K562 (cell line): ENCODE data around the gene GATC. TPM values are rescaled to one million over a fixed set of nuclear protein-coding genes. Genes with fewer than 3 reads are reported as not detected.

Source experiments
- CBX1 ChIP-seq: sonication (generic); IDR thresholded peaks from 2 replicates; pipeline ENCODE4 v1.6.1; 2016; ENCODE audit warnings: antibody characterized with exemption, low read depth, mild to moderate bottlenecking
- CREBBP ChIP-seq: IDR thresholded peaks from one replicate; pipeline ENCODE4 v1.6.1; 2012; ENCODE audit warnings: low read depth, mild to moderate bottlenecking, control low read depth, inconsistent platforms, low read length
- FOXP4 ChIP-seq: sonication (generic); formaldehyde crosslinking; IDR thresholded peaks from 2 replicates; pipeline ENCODE4 v1.8.0; 2022; ENCODE audit warnings: mild to moderate bottlenecking, missing genetic modification reagents, borderline replicate concordance
- GTF3C2 ChIP-seq: IDR thresholded peaks from 3 replicates; pipeline ENCODE4 v1.6.1; 2011; ENCODE audit warnings: borderline replicate concordance, mild to moderate bottlenecking, moderate library complexity; ENCODE audit not compliant: insufficient read length; ENCODE audit errors: extremely low read depth
- HDAC2 ChIP-seq: fragments of 450-650 bp; IDR thresholded peaks from 2 replicates; pipeline ENCODE4 v1.6.1; 2016; ENCODE audit warnings: mild to moderate bottlenecking
- HMG20B ChIP-seq: fragments of 250-450 bp; sonication (Bioruptor Pico); IDR thresholded peaks from 2 replicates; pipeline ENCODE4 v1.5.0; 2021; ENCODE audit warnings: mild to moderate bottlenecking
- MECOM ChIP-seq: fragments of 250-450 bp; sonication (Bioruptor Pico); IDR thresholded peaks from 2 replicates; pipeline ENCODE4 v1.8.0; 2022; ENCODE audit warnings: inconsistent platforms
- MLLT1 ChIP-seq, 2 experiments: fragments of 450-650 bp; IDR thresholded peaks; 2 replicates each; pipeline ENCODE4 v1.6.1; 2016
- PML ChIP-seq: IDR thresholded peaks from 2 replicates; pipeline ENCODE4 v1.6.1; 2012; ENCODE audit warnings: low read length, inconsistent platforms
- PTBP1 ChIP-seq: fragments of 200-400 bp; formaldehyde crosslinking; IDR thresholded peaks from 2 replicates; pipeline ENCODE4 v1.6.1; 2017; ENCODE audit warnings: low read depth, low read length
- RUNX1 ChIP-seq: sonication (generic); IDR thresholded peaks from 2 replicates; pipeline ENCODE4 v1.6.1; 2016; ENCODE audit warnings: antibody characterized with exemption, low read depth
- SAFB ChIP-seq: fragments of 200-400 bp; formaldehyde crosslinking; IDR thresholded peaks from 2 replicates; pipeline ENCODE4 v1.6.1; 2017; ENCODE audit warnings: low read depth, low read length, borderline replicate concordance
- STAT6 ChIP-seq: sonication (generic); formaldehyde crosslinking; IDR thresholded peaks from 2 replicates; pipeline ENCODE4 v1.8.1; 2023; ENCODE audit warnings: mild to moderate bottlenecking, missing genetic modification reagents
- ZEB2 ChIP-seq: fragments of 450-650 bp; IDR thresholded peaks from 2 replicates; pipeline ENCODE4 v1.6.1; 2016
- ZNF644 ChIP-seq: fragments of 200-800 bp; sonication (Bioruptor generic); IDR thresholded peaks from 2 replicates; pipeline ENCODE4 v1.6.1; 2016; ENCODE audit warnings: low read depth, missing genetic modification characterization, missing compliant biosample characterization
- polyA plus RNA-seq, 8 experiments: library from polyadenylated mRNA; depleted of rRNA in 4 of 8; stranded (reverse) in 5 of 8; unstranded in 3 of 8; fragments of >200 nt; fragmentation: Nextera tagmentation in 2 of 8; fragmentation: Illumina TruSeq in 1 of 8; extraction: Ambion mirVana in 2 of 8; extraction: Trizol in 1 of 8; gene quantifications; 2 replicates each; pipeline versions ENCODE4 v1.2.1 to v1.2.3, GENCODE V29; 2011 to 2014; ENCODE audit warnings: inconsistent platforms in 1 of 8, missing spikeins in 1 of 8
- total RNA-seq, 7 experiments: library from RNA; depleted of rRNA in 6 of 7; stranded (reverse); fragments of >200 nt in 6 of 7; fragmentation: Illumina TruSeq in 2 of 7; extraction: Trizol in 2 of 7; gene quantifications; 2 replicates each; pipeline versions ENCODE4 v1.2.1 to v1.2.3, GENCODE V29; 2011 to 2021; ENCODE audit warnings: low replicate concordance in 1 of 7
- TF ChIP-seq, protein P1 (sequence below): sonication (generic); formaldehyde crosslinking; IDR thresholded peaks from 2 replicates; pipeline ENCODE4 v1.8.0; 2022; ENCODE audit warnings: missing genetic modification reagents, mild to moderate bottlenecking, moderate library complexity, borderline replicate concordance

The GATC gene
- total and polyA plus RNA-seq, 9 of the 15 experiments (the other 6 are each of a cell fraction or from before 2014, with no cell fraction given), result 5.8 to 52.6 (median 28.2) TPM

DNA sequence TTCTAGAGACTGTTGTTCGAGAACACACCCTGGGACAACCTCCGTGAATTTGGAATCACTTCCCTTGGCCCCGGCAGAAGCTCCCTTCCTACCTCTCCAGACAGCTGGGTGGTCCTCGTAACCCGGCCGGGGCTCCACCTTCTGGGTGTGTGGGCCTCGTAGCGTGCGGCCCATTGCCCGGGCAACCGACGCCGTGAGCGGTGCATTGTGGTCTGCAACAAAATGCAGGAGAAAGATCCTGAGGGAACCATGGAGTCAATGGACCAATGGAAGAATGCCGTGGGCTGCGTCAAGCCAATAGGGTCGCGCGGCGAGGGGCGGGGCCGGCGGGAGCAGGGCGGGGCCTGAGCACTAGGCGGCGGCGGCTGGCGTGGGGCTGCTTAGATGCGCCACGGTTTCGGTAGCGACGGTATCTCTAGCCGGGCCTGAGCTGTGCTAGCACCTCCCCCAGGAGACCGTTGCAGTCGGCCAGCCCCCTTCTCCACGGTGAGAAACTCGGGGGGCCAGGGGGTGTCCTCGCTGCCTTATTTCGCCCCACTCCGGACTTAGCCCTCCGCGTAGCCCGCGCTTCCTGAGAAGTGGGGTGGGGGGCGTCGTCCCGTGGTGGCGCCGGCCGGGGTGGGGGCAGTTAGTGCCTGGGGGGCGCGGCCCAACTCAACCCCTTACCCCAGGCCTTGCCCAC, 49.6 kb downstream of the GATC start, which contains the start of gene DYNLL1 (continued):
- no peak for TF ChIP-seq FOXP4 (CRISPR knock-in tag)
- TF ChIP-seq CREBBP, result peak; percentile 100
- TF ChIP-seq CBX1, result 0 out of 2 replicates have a peak, but pooled peaks have one; percentile 45
- 0 out of 2 replicates have a peak, but pooled peaks have one; percentile 31 for TF ChIP-seq SAFB
- TF ChIP-seq HMG20B (CRISPR knock-in tag), result no peak
- no peak for TF ChIP-seq ZEB2
- TF ChIP-seq PTBP1, result no peak
- TF ChIP-seq PML, result peak; percentile 65
- TF ChIP-seq, protein P1, sequence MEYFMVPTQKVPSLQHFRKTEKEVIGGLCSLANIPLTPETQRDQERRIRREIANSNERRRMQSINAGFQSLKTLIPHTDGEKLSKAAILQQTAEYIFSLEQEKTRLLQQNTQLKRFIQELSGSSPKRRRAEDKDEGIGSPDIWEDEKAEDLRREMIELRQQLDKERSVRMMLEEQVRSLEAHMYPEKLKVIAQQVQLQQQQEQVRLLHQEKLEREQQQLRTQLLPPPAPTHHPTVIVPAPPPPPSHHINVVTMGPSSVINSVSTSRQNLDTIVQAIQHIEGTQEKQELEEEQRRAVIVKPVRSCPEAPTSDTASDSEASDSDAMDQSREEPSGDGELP (CRISPR knock-in tag), result peak; percentile 92
- TF ChIP-seq GTF3C2, result no peak
- 0 out of 4 replicates have a peak, but pooled peaks of 1 of the 2 experiments have one; percentile 10 for TF ChIP-seq MLLT1 (IDR thresholded peaks at IDR 0.05)
- no peak for TF ChIP-seq RUNX1
- TF ChIP-seq ZNF644 (tag), result no peak
- 0 out of 2 replicates have a peak, but pooled peaks have one; percentile 72 for TF ChIP-seq HDAC2
- TF ChIP-seq STAT6 (CRISPR knock-in tag), result 0 out of 2 replicates have a peak, but pooled peaks have one; percentile 65
- TF ChIP-seq MECOM (CRISPR knock-in tag), result no peak
